ENCODE measurements around the gene INMT. TPM values are rescaled to one million over a fixed set of nuclear protein-coding genes. Genes with fewer than 3 reads are reported as not detected.

The INMT gene
- polyA plus RNA-seq, 1 donor (not counting 4 experiments of a cell fraction or from before 2014, with no cell fraction given): not detected

DNA sequence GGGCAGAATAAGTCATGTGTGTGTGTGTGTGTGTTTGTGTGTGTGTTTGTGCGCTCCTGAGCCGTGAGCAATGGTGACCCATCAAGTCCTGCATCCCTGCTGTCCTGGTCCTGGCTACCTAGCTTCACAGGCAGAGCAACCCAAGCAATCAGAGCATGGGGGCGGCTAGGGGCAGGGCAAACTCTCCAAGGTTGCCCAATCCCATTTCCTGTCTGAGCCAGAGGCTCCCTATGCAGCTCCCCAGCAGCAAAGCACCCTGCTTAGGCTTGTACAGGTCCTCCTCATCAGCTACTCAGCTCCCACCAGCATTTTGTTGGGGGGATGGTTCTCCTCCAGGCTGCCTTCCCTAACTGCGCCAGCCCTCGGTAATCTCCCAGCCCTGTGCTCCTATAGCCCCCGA, 38.5 kb upstream of the INMT start:
- Histone ChIP-seq H3K9ac (ENCODE audit: control insufficient read depth, extremely low read depth, insufficient read depth, low read length) (no peak overlapping the region), H3K4me3 (ENCODE audit: control insufficient read depth in 2 of 3, extremely low read depth in 1 of 3, insufficient read depth in 2 of 3, low read depth in 1 of 3, low read length in 3 of 3) (no peak overlapping the region), H3K9me1 (ENCODE audit: control insufficient read depth, extremely low read depth, insufficient read depth, low read length) (no peaks in the 10 kb centered on the region), H3K4me1 (ENCODE audit: control insufficient read depth, extremely low read depth, insufficient read depth, low read length) (peaks cover 3% of the 10 kb centered on the region), H3K27ac (ENCODE audit: control insufficient read depth, insufficient read depth, low read length) (no peak overlapping the region), H4K20me1 (ENCODE audit: control insufficient read depth, extremely low read depth, insufficient read depth, low read length) (no peaks in the 10 kb centered on the region), H3K36me3 (ENCODE audit: control insufficient read depth in 2 of 2, extremely low read depth in 1 of 2, insufficient read depth in 2 of 2, low read length in 2 of 2) (no peaks in the 10 kb centered on the region), H2AFZ (ENCODE audit: control insufficient read depth, low read length) (no peak overlapping the region), H3K4me2 (ENCODE audit: control insufficient read depth, extremely low read depth, insufficient read depth, low read depth, low read length) (no peak overlapping the region), H3K79me2 (ENCODE audit: control insufficient read depth, insufficient read depth, low read length) (no peaks in the 10 kb centered on the region), H3K27me3 (ENCODE audit: control insufficient read depth, extremely low read depth, insufficient read depth, low read length) (no peaks in the 10 kb centered on the region), H3K9me3 (ENCODE audit: control insufficient read depth, low read depth, low read length) (no peaks in the 10 kb centered on the region)
- DNase-seq (ENCODE audit: low read depth, low spot score): no peak
- no peak for TF ChIP-seq EZH2 (IDR thresholded peaks at IDR 0.05; ENCODE audit: low read length)
- TF ChIP-seq, protein P1, sequence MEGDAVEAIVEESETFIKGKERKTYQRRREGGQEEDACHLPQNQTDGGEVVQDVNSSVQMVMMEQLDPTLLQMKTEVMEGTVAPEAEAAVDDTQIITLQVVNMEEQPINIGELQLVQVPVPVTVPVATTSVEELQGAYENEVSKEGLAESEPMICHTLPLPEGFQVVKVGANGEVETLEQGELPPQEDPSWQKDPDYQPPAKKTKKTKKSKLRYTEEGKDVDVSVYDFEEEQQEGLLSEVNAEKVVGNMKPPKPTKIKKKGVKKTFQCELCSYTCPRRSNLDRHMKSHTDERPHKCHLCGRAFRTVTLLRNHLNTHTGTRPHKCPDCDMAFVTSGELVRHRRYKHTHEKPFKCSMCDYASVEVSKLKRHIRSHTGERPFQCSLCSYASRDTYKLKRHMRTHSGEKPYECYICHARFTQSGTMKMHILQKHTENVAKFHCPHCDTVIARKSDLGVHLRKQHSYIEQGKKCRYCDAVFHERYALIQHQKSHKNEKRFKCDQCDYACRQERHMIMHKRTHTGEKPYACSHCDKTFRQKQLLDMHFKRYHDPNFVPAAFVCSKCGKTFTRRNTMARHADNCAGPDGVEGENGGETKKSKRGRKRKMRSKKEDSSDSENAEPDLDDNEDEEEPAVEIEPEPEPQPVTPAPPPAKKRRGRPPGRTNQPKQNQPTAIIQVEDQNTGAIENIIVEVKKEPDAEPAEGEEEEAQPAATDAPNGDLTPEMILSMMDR (optimal IDR thresholded peaks at IDR 0.05 in 1 of 3, IDR thresholded peaks at IDR 0.05 in 1 of 3, conservative IDR thresholded peaks at IDR 0.05 in 1 of 3; ENCODE audit: extremely low read depth in 1 of 3, insufficient read depth in 2 of 3, low read length in 3 of 3): no peak
- FAIRE-seq: no peak
- dilution Hi-C loops (cut with MboI; ENCODE audit: extremely low pct_ligation_motif_present, low sequenced_read_pairs): no loop called here

DNA sequence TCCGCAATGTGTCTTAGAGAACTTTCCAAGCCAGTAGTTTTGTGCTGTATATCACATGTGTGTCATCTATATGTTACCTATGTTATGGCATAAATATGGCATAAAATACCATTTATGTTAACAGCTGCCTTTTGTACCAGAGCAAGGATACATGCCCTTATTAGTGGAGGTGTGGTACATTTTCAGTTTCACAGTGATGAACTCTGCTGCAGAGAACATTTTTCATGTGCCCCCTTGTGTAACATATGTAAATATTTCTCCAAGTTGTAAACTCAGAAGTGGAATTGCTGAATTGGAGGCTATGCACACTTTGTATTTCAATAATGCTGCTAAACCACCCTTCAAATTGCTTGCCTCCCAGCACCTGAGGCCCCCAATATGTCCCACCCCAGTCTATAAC, 37.8 kb upstream of the INMT start:
- Histone ChIP-seq H3K9me1 (ENCODE audit: control insufficient read depth, extremely low read depth, insufficient read depth, low read length) (no peaks in the 10 kb centered on the region), H2AFZ (ENCODE audit: control insufficient read depth, low read length) (no peak overlapping the region), H3K9ac (ENCODE audit: control insufficient read depth, extremely low read depth, insufficient read depth, low read length) (no peak overlapping the region), H3K27ac (ENCODE audit: control insufficient read depth, insufficient read depth, low read length) (no peak overlapping the region), H3K9me3 (ENCODE audit: control insufficient read depth, low read depth, low read length) (no peaks in the 10 kb centered on the region), H4K20me1 (ENCODE audit: control insufficient read depth, extremely low read depth, insufficient read depth, low read length) (no peaks in the 10 kb centered on the region), H3K36me3 (ENCODE audit: control insufficient read depth in 2 of 2, extremely low read depth in 1 of 2, insufficient read depth in 2 of 2, low read length in 2 of 2) (no peaks in the 10 kb centered on the region), H3K4me3 (ENCODE audit: control insufficient read depth in 2 of 3, extremely low read depth in 1 of 3, insufficient read depth in 2 of 3, low read depth in 1 of 3, low read length in 3 of 3) (no peak overlapping the region), H3K4me1 (ENCODE audit: control insufficient read depth, extremely low read depth, insufficient read depth, low read length) (peaks cover 3% of the 10 kb centered on the region), H3K27me3 (ENCODE audit: control insufficient read depth, extremely low read depth, insufficient read depth, low read length) (no peaks in the 10 kb centered on the region), H3K4me2 (ENCODE audit: control insufficient read depth, extremely low read depth, insufficient read depth, low read depth, low read length) (no peak overlapping the region), H3K79me2 (ENCODE audit: control insufficient read depth, insufficient read depth, low read length) (no peaks in the 10 kb centered on the region)
- dilution Hi-C loops (cut with MboI; ENCODE audit: extremely low pct_ligation_motif_present, low sequenced_read_pairs): no loop called here
- no peak for DNase-seq (ENCODE audit: low read depth, low spot score)
- FAIRE-seq: no peak
- TF ChIP-seq EZH2 (IDR thresholded peaks at IDR 0.05; ENCODE audit: low read length): no peak
- TF ChIP-seq, protein P1 (optimal IDR thresholded peaks at IDR 0.05 in 1 of 3, IDR thresholded peaks at IDR 0.05 in 1 of 3, conservative IDR thresholded peaks at IDR 0.05 in 1 of 3; ENCODE audit: extremely low read depth in 1 of 3, insufficient read depth in 2 of 3, low read length in 3 of 3): no peak

Data from keratinocyte (primary cell).